SK-N-SH treated with all-trans-retinoic acid at 6 μM for 48 hours (cell line): ENCODE results near the gene SCAMP5.

Experiments
- ATAC-seq: fragments of 200-7000 bp; cut with Tn5 transposase; 3 replicates; pipeline ENCODE4 v1.9.1; 2020; ENCODE audit warnings: mild to moderate bottlenecking, moderate library complexity
- CREB5 ChIP-seq: fragments of 250-450 bp; sonication (Bioruptor Pico); IDR thresholded peaks from 2 replicates; pipeline ENCODE4 v1.5.1; 2020; ENCODE audit warnings: low read depth, mild to moderate bottlenecking, moderate library complexity
- CSDC2 ChIP-seq: fragments of 250-450 bp; sonication (Bioruptor Pico); IDR thresholded peaks from 2 replicates; pipeline ENCODE4 v1.5.0; 2020; ENCODE audit warnings: mild to moderate bottlenecking, moderate library complexity
- CSRNP3 ChIP-seq: fragments of 250-450 bp; sonication (Bioruptor Pico); IDR thresholded peaks from 2 replicates; pipeline ENCODE4 v1.5.1; 2021; ENCODE audit warnings: mild to moderate bottlenecking, moderate library complexity
- GLIS3 ChIP-seq: fragments of 250-450 bp; sonication (Bioruptor Pico); IDR thresholded peaks from 2 replicates; pipeline ENCODE4 v1.5.0; 2020; ENCODE audit warnings: mild to moderate bottlenecking, moderate library complexity
- ISL1 ChIP-seq: fragments of 250-450 bp; sonication (Bioruptor Pico); IDR thresholded peaks from 2 replicates; pipeline ENCODE4 v2.1.2; 2022; ENCODE audit warnings: mild to moderate bottlenecking, moderate library complexity
- OSR1 ChIP-seq: fragments of 250-450 bp; sonication (Bioruptor Pico); IDR thresholded peaks from 2 replicates; pipeline ENCODE4 v1.8.0; 2022; ENCODE audit warnings: moderate library complexity, mild to moderate bottlenecking, inconsistent platforms
- PATZ1 ChIP-seq: fragments of 250-450 bp; sonication (Bioruptor Pico); IDR thresholded peaks from 2 replicates; pipeline ENCODE4 v1.8.0; 2020; ENCODE audit warnings: mild to moderate bottlenecking, moderate library complexity, borderline replicate concordance
- POU6F1 ChIP-seq: fragments of 250-450 bp; sonication (Bioruptor Pico); IDR thresholded peaks from 2 replicates; pipeline ENCODE4 v1.8.0; 2021; ENCODE audit warnings: low read depth, mild to moderate bottlenecking, moderate library complexity, borderline replicate concordance
- PPARA ChIP-seq: fragments of 250-450 bp; sonication (Bioruptor Pico); IDR thresholded peaks from 2 replicates; pipeline ENCODE4 v1.5.0; 2020; ENCODE audit warnings: mild to moderate bottlenecking, borderline replicate concordance
- RARB ChIP-seq: fragments of 250-450 bp; sonication (Bioruptor Pico); IDR thresholded peaks from 2 replicates; pipeline ENCODE4 v1.8.0; 2021; ENCODE audit warnings: mild to moderate bottlenecking, moderate library complexity
- SNAI2 ChIP-seq: fragments of 250-450 bp; sonication (Bioruptor Pico); IDR thresholded peaks from 2 replicates; pipeline ENCODE4 v1.5.0; 2020; ENCODE audit warnings: mild to moderate bottlenecking, moderate library complexity
- TOX ChIP-seq: fragments of 250-450 bp; sonication (Bioruptor Pico); IDR thresholded peaks from 2 replicates; pipeline ENCODE4 v1.8.0; 2021; ENCODE audit warnings: mild to moderate bottlenecking, moderate library complexity, borderline replicate concordance
- TSHZ2 ChIP-seq: fragments of 250-450 bp; sonication (Bioruptor Pico); IDR thresholded peaks from 2 replicates; pipeline ENCODE4 v1.5.0; 2020; ENCODE audit warnings: mild to moderate bottlenecking, moderate library complexity
- ZC3H10 ChIP-seq: fragments of 250-450 bp; sonication (Bioruptor Pico); IDR thresholded peaks from 2 replicates; pipeline ENCODE4 v1.5.1; 2021; ENCODE audit warnings: mild to moderate bottlenecking, moderate library complexity
- ZFP3 ChIP-seq: fragments of 250-450 bp; sonication (Bioruptor Pico); IDR thresholded peaks from 2 replicates; pipeline ENCODE4 v1.5.0; 2020; ENCODE audit warnings: mild to moderate bottlenecking, moderate library complexity
- ZFP30 ChIP-seq: fragments of 450-650 bp; formaldehyde crosslinking; IDR thresholded peaks from 2 replicates; pipeline ENCODE4 v1.5.0; 2022; ENCODE audit warnings: mild to moderate bottlenecking, moderate library complexity
- ZNF565 ChIP-seq: fragments of 450-650 bp; formaldehyde crosslinking; conservative IDR thresholded peaks from 2 replicates; pipeline ENCODE4 v1.5.0; 2020; ENCODE audit warnings: low read depth, mild to moderate bottlenecking, moderate library complexity
- ZNF70 ChIP-seq: fragments of 450-650 bp; formaldehyde crosslinking; IDR thresholded peaks from 2 replicates; pipeline ENCODE4 v1.5.0; 2020; ENCODE audit warnings: mild to moderate bottlenecking, moderate library complexity
- ZNF8 ChIP-seq: fragments of 450-650 bp; formaldehyde crosslinking; IDR thresholded peaks from 2 replicates; pipeline ENCODE4 v1.5.0; 2020; ENCODE audit warnings: mild to moderate bottlenecking, moderate library complexity

The SCAMP5 gene

GRCh38 chr15:74955796-74956647 is 39.3 kb upstream of the SCAMP5 start:
- no peak for TF ChIP-seq GLIS3 (CRISPR knock-in tag)
- TF ChIP-seq RARB (CRISPR knock-in tag), result no peak
- no peak for TF ChIP-seq ZNF8 (CRISPR knock-in tag)
- TF ChIP-seq ZFP3, result 0 out of 2 replicates have a peak, but pooled peaks have one; percentile 12
- TF ChIP-seq ZNF565 (CRISPR knock-in tag), result 0 out of 2 replicates have a peak, but pooled peaks have one; percentile 42
- ATAC-seq, result peak; percentile 47

GRCh38 chr15:74956648-74957475 is 38.5 kb upstream of the SCAMP5 start, which contains the start of gene RPP25:
RPP25 (minus strand) TSS chr15:74956772; CDS start chr15:74956583, 189 bp downstream.
- TF ChIP-seq PPARA (CRISPR knock-in tag), result no peak
- TF ChIP-seq SNAI2, result no peak
- ATAC-seq, result peak; percentile 91

- TF ChIP-seq GLIS3 (CRISPR knock-in tag), result no peak
- TF ChIP-seq CREB5 (CRISPR knock-in tag), result no peak
- no peak for TF ChIP-seq ISL1 (CRISPR knock-in tag)
- TF ChIP-seq ZNF70, result no peak
- no peak for TF ChIP-seq TOX (CRISPR knock-in tag)
- TF ChIP-seq ZFP3, result no peak
- TF ChIP-seq OSR1 (CRISPR knock-in tag), result no peak
- TF ChIP-seq PPARA (CRISPR knock-in tag), result no peak
- TF ChIP-seq ZFP30, result no peak
- no peak for TF ChIP-seq ZNF565 (CRISPR knock-in tag)
- TF ChIP-seq TSHZ2, result no peak
- no peak for TF ChIP-seq CSDC2
- TF ChIP-seq POU6F1, result no peak
- TF ChIP-seq, all 23 proteins: peak for 0
- ATAC-seq, result no peak
Observed at GRCh38 chr15:74957476-74958035, 37.8 kb upstream of the SCAMP5 start.

GRCh38 chr15:74958320-74958907 is 36.9 kb upstream of the SCAMP5 start:
- no peak for ATAC-seq
- no peak for TF ChIP-seq CSDC2
- no peak for TF ChIP-seq CSRNP3 (CRISPR knock-in tag)
- no peak for TF ChIP-seq CREB5 (CRISPR knock-in tag)
- TF ChIP-seq ZFP3, result no peak
- TF ChIP-seq PATZ1, result no peak
- TF ChIP-seq ZC3H10 (CRISPR knock-in tag), result no peak
